GM23248 (cell line): ENCODE data around the gene DPP9. TPM values are rescaled to one million over a fixed set of nuclear protein-coding genes. Genes with fewer than 3 reads are reported as not detected.

Experiments used
- DNase-seq: peaks from one replicate; pipeline ENCODE4 v3.0.0-alpha.2; 2015
- H2AFZ ChIP-seq: fragments of 200-600 bp; sonication (generic); 2 replicates; pipeline ENCODE4 v1.6.1; 2016; ENCODE audit warnings: antibody characterized with exemption
- H3F3A ChIP-seq: fragments of 200-600 bp; sonication (generic); 2 replicates; pipeline ENCODE4 v1.6.1; 2016; ENCODE audit warnings: mild to moderate bottlenecking, antibody characterized with exemption, mixed run types; ENCODE audit not compliant: insufficient read depth
- H3K27ac ChIP-seq: fragments of 200-600 bp; sonication (generic); 2 replicates; pipeline ENCODE4 v1.5.1; 2016; ENCODE audit warnings: mild to moderate bottlenecking
- H3K27me3 ChIP-seq: fragments of 200-600 bp; sonication (generic); replicated peaks from 2 replicates; pipeline ENCODE4 v1.6.1; 2016; ENCODE audit warnings: mild to moderate bottlenecking; ENCODE audit not compliant: insufficient read depth
- H3K36me3 ChIP-seq: fragments of 200-600 bp; sonication (generic); 2 replicates; pipeline ENCODE4 v1.6.1; 2016; ENCODE audit warnings: low read depth, mild to moderate bottlenecking
- H3K4me1 ChIP-seq: fragments of 200-600 bp; sonication (generic); 2 replicates; pipeline ENCODE4 v1.6.1; 2016; ENCODE audit warnings: mild to moderate bottlenecking; ENCODE audit not compliant: insufficient read depth
- H3K4me2 ChIP-seq: fragments of 200-600 bp; sonication (generic); one replicate; pipeline ENCODE4 v1.6.1; 2016; ENCODE audit warnings: mild to moderate bottlenecking; ENCODE audit not compliant: unreplicated experiment
- H3K4me3 ChIP-seq: fragments of 200-600 bp; sonication (generic); 2 replicates; pipeline ENCODE4 v1.5.1; 2016; ENCODE audit warnings: mild to moderate bottlenecking
- H3K79me2 ChIP-seq: fragments of 200-600 bp; sonication (generic); 2 replicates; pipeline ENCODE4 v1.6.1; 2016; ENCODE audit warnings: mild to moderate bottlenecking; ENCODE audit not compliant: insufficient read depth
- H3K9ac ChIP-seq: fragments of 200-600 bp; sonication (generic); 2 replicates; pipeline ENCODE4 v1.6.1; 2016; ENCODE audit warnings: mild to moderate bottlenecking
- H3K9me2 ChIP-seq: fragments of 200-600 bp; sonication (generic); 2 replicates; pipeline ENCODE4 v1.6.1; 2016; ENCODE audit warnings: mixed run types, mild to moderate bottlenecking, moderate library complexity; ENCODE audit not compliant: insufficient read depth
- H3K9me3 ChIP-seq: fragments of 200-600 bp; sonication (generic); one replicate; pipeline ENCODE4 v1.6.1; 2017; ENCODE audit warnings: low read depth
- H4K20me1 ChIP-seq: fragments of 200-600 bp; sonication (generic); 2 replicates; pipeline ENCODE4 v1.6.0; 2016; ENCODE audit not compliant: insufficient read depth
- EZH2 ChIP-seq: fragments of 200-600 bp; sonication (generic); IDR thresholded peaks from 2 replicates; pipeline ENCODE4 v1.6.1; 2018; ENCODE audit warnings: antibody characterized with exemption, mild to moderate bottlenecking; ENCODE audit not compliant: insufficient read depth, poor library complexity, severe bottlenecking
- EZH2phosphoT487 ChIP-seq: fragments of 200-600 bp; sonication (generic); IDR thresholded peaks from 2 replicates; pipeline ENCODE4 v1.6.1; 2018; ENCODE audit warnings: antibody characterized with exemption, moderate library complexity, mild to moderate bottlenecking, low read depth; ENCODE audit not compliant: insufficient read depth
- WGBS, 2 experiments: methylation state at CpG; one replicate each; pipeline ENCODE4 v1.1.6; 2015 to 2017; ENCODE audit warnings: low lambda C conversion rate in 2 of 2, low coverage in 1 of 2; ENCODE audit errors: missing lambda C conversion rate in 2 of 2; 5-methylcytosine and 5-hydroxymethylcytosine counted together
- in situ Hi-C: fragments of 300-500 bp; cut with MboI; formaldehyde crosslinking; loops from 2 replicates; pipeline ENCODE4 v1.15.0; 2020
- polyA plus RNA-seq: library from polyadenylated mRNA; unstranded; fragments of >200 nt; fragmentation: Nextera tagmentation; extraction: Ambion mirVana; gene quantifications from 2 replicates; pipeline ENCODE4 v1.2.1, GENCODE V29; 2016
- total RNA-seq: library from RNA; depleted of rRNA; stranded (reverse); fragments of >200 nt; shearing (Covaris generic); gene quantifications from 2 replicates; pipeline ENCODE4 v1.2.3, GENCODE V29; 2014

The DPP9 gene
- total and polyA plus RNA-seq, 2 experiments from 2014 or later = 33.0 to 50.3 TPM

DNA sequence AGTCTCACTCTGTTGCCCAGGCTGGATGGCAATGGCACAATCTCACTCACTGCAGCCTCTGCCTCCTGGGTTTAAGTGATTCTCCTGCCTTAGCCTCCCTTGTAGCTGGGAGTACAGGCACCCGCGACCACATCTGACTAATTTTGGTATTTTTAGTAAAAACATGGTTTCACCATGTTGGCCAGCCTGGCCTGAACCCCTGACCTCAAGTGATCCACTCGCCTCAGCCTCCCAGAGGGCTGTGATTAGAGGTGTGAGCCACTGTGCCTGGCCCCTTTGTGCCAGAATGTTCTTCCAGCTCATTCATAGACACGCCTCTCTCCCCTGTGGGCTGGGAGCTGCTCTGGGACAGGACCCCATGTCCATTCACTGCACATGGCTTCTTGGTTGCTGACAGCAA is 62.6 kb downstream of the DPP9 start:
- 94 to 97% methylated on average over 4 of the region's 4 CpGs for WGBS, 2 experiments
- Histone ChIP-seq H3K4me2 (no peak overlapping the region), H3K27me3 (no peaks in the 10 kb centered on the region), H3K27ac (no peak overlapping the region), H3K9ac (no peak overlapping the region), H4K20me1 (no peaks in the 10 kb centered on the region), H3K9me2 (no peaks in the 10 kb centered on the region), H3K9me3 (no peaks in the 10 kb centered on the region), H3K79me2 (peaks cover 19% of the 10 kb centered on the region), H3K36me3 (peaks cover 23% of the 10 kb centered on the region; the same call in 1 of the 2 replicates), H3F3A (no peaks in the 10 kb centered on the region), H3K4me3 (no peak overlapping the region), H2AFZ (no peak overlapping the region), H3K4me1 (no peaks in the 10 kb centered on the region)
- no peak for DNase-seq
- TF ChIP-seq EZH2phosphoT487 = no peak
- no peak for TF ChIP-seq EZH2
- in situ Hi-C loops = no loop called here

DNA sequence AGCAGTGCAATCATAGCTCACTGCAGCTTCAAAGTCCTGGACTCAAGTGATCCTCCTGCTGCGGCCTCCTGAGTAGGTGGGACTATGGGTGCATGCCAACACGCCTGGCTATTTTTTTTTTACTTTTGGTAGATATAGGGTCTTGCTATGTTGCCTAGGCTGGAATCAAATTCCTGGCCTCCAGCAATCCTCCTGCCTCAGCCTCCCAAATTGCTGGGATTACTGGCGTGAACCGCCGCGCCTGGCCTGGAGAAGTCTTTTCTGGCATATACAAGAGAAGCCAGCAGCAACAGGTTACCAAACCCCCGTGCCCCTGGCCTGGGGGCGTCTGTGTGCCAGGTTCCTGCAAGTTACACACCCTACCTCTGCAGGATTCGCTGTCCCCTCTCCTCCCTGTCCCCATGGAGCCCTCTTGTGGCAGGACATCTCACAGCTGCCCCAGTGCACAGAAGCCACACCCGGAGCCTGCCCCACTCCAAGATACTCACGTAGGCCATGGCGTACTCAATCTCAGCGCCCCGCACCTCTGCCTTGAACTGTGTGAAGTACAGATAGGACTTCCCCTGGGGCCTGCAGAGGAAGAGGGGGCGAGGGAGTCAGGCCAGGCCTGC is 63.4 kb downstream of the DPP9 start:
- no peaks in the 10 kb centered on the region for H4K20me1 ChIP-seq
- peaks cover 15% of the 10 kb centered on the region for H3K79me2 ChIP-seq
- H3K4me2 ChIP-seq = no peak overlapping the region
- no peak for TF ChIP-seq EZH2
- no peak for TF ChIP-seq EZH2phosphoT487
- no peak overlapping the region for H3K9ac ChIP-seq
- H3K36me3 ChIP-seq = peaks cover 23% of the 10 kb centered on the region; the same call in 1 of the 2 replicates
- no peak overlapping the region for H3K4me3 ChIP-seq
- in situ Hi-C loops = no loop called here
- no peak for DNase-seq
- no peaks in the 10 kb centered on the region for H3K4me1 ChIP-seq
- 88 to 92% methylated on average over 15 of the region's 15 CpGs for WGBS, 2 experiments
- no peak overlapping the region for H2AFZ ChIP-seq
- H3F3A ChIP-seq = 0 out of 2 replicates have a peak, but pooled peaks cover 2% of the 10 kb centered on the region
- H3K9me2 ChIP-seq = no peaks in the 10 kb centered on the region
- H3K27ac ChIP-seq = no peak overlapping the region
- H3K27me3 ChIP-seq = no peaks in the 10 kb centered on the region
- no peaks in the 10 kb centered on the region for H3K9me3 ChIP-seq

DNA sequence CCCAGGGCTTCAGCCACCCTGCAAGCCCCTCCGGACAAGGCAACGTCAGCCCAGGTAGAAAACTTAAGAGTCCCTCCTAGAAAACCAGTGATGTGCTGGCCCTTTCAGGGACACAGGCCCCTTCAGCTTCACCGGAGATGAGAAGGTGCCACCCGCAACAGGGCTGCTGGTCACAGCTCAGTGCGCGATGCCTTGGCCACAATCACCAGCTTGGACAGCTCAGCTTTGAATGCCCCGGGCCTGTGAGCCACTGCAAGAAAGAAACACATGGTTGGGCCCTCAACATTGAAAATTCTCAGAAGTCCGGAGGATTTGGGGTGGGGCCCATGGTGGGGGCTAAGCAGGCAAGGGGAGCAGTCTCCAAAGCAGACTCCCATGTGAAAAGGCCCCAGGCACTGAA is 65.8 kb downstream of the DPP9 start:
- Histone ChIP-seq H3F3A (0 out of 2 replicates have a peak, but pooled peaks cover 4% of the 10 kb centered on the region), H4K20me1 (no peaks in the 10 kb centered on the region), H3K9me2 (no peaks in the 10 kb centered on the region), H3K4me1 (no peaks in the 10 kb centered on the region), H3K4me2 (no peak overlapping the region), H3K27me3 (no peaks in the 10 kb centered on the region), H3K4me3 (no peak overlapping the region), H3K36me3 (peaks cover 18% of the 10 kb centered on the region; the same call in 1 of the 2 replicates), H3K9ac (no peak overlapping the region), H3K79me2 (no peaks in the 10 kb centered on the region), H2AFZ (no peak overlapping the region), H3K9me3 (no peaks in the 10 kb centered on the region), H3K27ac (no peak overlapping the region)
- in situ Hi-C loops = no loop called here
- no peak for DNase-seq
- 98 to 99% methylated on average over 8 of the region's 8 CpGs for WGBS, 2 experiments
- no peak for TF ChIP-seq EZH2
- no peak for TF ChIP-seq EZH2phosphoT487

DNA sequence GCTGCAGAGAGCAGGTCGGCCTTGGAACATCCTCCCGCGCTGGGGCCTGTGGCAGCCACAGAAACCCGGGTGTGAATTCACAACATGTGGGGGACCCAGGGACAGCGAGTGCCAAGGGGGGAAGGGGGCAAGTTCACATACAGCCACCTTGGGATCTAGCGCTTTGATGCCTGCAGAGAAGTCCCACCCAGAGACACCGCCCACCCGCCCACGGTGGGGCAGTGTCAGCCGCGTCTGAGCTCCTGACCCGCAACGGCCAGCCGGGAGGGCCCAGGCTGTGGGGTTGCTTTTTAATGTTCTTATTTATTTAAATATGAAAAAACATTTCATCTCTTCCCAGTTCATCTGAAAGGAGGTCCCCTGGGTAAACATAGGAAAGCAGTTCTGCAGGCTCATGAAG is 66.4 kb downstream of the DPP9 start:
- no peak overlapping the region for H3K27ac ChIP-seq
- no peaks in the 10 kb centered on the region for H3K4me1 ChIP-seq
- no peaks in the 10 kb centered on the region for H3K9me3 ChIP-seq
- peaks cover 18% of the 10 kb centered on the region; the same call in 1 of the 2 replicates for H3K36me3 ChIP-seq
- H3F3A ChIP-seq = 0 out of 2 replicates have a peak, but pooled peaks cover 4% of the 10 kb centered on the region
- WGBS, 2 experiments = 74 to 78% methylated on average over 12 to 14 of the region's 14 CpGs
- no peaks in the 10 kb centered on the region for H3K79me2 ChIP-seq
- no peak for TF ChIP-seq EZH2phosphoT487
- TF ChIP-seq EZH2 = no peak
- H3K4me2 ChIP-seq = no peak overlapping the region
- DNase-seq = no peak
- no peak overlapping the region for H2AFZ ChIP-seq
- H3K9ac ChIP-seq = no peak overlapping the region
- no peak overlapping the region for H3K4me3 ChIP-seq
- H4K20me1 ChIP-seq = no peaks in the 10 kb centered on the region
- no peaks in the 10 kb centered on the region for H3K9me2 ChIP-seq
- in situ Hi-C loops = no loop called here
- no peaks in the 10 kb centered on the region for H3K27me3 ChIP-seq
